GM10266 (cell line): ENCODE measurements around the gene DENND1A.

ENCODE experiments used
- DNase-seq: peaks from one replicate; pipeline ENCODE4 v3.0.0; 2012; ENCODE audit errors: extremely low spot score
- CTCF ChIP-seq: IDR thresholded peaks from 2 replicates; pipeline ENCODE4 v1.5.1; 2012; ENCODE audit warnings: mild to moderate bottlenecking, low read depth; ENCODE audit not compliant: control insufficient read depth, insufficient read depth; ENCODE audit errors: missing control alignments

The DENND1A gene

GRCh38 chr9:123361731-123362510 lies 568.0 kb downstream of the DENND1A start:
- no peak for TF ChIP-seq CTCF
- DNase-seq: no peak

- no peak for DNase-seq
- TF ChIP-seq CTCF: no peak
These were observed 568.7 kb downstream of the DENND1A start for GRCh38 chr9:123361086-123361730.

- no peak for TF ChIP-seq CTCF
- peak; percentile 90 for DNase-seq
These were observed 569.5 kb downstream of the DENND1A start for GRCh38 chr9:123360161-123361085.

GRCh38 chr9:123359546-123359945 lies 570.4 kb downstream of the DENND1A start:
- no peak for TF ChIP-seq CTCF
- no peak for DNase-seq

DNA sequence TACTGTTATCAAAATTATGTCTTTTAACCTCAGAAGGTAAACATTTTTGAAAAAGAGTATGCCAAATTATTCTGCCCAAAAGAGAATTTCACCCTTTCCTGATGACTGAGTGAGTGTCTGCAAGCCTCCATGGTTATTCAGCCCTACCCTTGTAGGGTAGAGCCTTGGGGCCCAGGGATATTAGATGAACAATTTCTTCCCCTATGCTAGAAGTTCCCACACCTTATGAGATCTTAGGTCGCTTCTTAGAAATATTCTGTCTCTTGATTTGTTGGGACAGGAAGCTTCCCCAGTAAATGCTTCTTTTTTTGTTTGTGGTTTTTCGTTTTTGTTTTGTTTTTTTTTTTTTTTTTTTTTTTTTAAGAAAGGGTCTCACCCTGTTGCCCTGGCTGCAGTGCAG lies 570.8 kb downstream of the DENND1A start:
- no peak for DNase-seq
- TF ChIP-seq CTCF: no peak

DNA sequence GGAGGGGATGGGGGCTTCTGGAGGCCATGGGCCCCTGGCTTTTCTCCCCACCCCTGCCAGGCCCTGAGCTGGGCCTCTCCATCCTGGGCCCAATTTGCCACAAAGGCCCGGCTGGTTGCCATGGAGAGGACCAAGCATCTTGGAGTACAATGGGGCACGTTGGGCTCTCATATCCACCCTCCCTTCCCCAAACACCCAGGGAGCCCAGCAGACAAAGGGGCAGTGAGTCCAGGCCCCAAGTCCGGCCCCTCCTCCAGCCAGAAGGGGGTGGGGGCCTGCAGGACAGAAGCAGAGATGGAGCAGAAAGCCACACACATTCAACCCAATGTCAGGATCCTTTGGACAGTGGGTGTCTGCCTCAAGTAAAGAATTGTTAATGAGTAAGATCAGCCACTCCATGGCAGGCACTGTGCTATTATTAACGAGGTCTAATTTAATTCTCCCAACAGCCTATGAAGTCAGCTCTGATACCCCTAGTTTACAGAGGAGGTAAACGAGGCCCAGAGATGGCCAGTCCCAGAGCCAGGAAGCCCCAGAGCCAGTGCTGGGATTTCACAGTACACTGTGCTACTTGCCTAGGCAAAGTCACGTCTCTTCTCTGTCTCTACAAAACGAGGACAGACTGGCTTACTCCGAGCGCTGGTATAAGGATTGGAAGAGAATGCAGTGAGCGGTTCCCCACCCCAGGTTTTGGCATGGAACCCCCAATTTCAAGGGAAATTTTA lies 571.6 kb downstream of the DENND1A start:
- no peak for TF ChIP-seq CTCF
- DNase-seq: no peak
